Measurements from ENCODE around the gene PACRG. TPM values are rescaled to one million over a fixed set of nuclear protein-coding genes. Genes with fewer than 3 reads are reported as not detected.

Gene PACRG
- total and polyA plus RNA-seq, 10 of the 15 experiments (the other 5 are each of a cell fraction or from before 2014, with no cell fraction given), result not detected

GRCh38 chr6:163237110-163237509 lies 509.3 kb downstream of the PACRG start:
- Histone ChIP-seq H3K27ac (ENCODE audit: control insufficient read depth, insufficient read depth) (no peak overlapping the region), H3K9ac (ENCODE audit: control insufficient read depth, insufficient read depth, low read length) (no peak overlapping the region), H3K4me1 (ENCODE audit: control insufficient read depth, insufficient read depth, low read length) (no peaks in the 10 kb centered on the region), H2AFZ (ENCODE audit: control insufficient read depth, low read depth, low read length) (no peak overlapping the region), H3K27me3 (replicated peaks in 1 of 2; ENCODE audit: control insufficient read depth in 2 of 2, insufficient read depth in 2 of 2, low read length in 1 of 2) (no peaks in the 10 kb centered on the region; a peak in 1 of 4 replicates), H3K9me3 (replicated peaks; ENCODE audit: control insufficient read depth, insufficient read depth, low read length) (no peaks in the 10 kb centered on the region), H3K4me3 (no peak overlapping the region), H3K79me2 (ENCODE audit: control insufficient read depth, insufficient read depth, low read length) (no peaks in the 10 kb centered on the region), H4K20me1 (ENCODE audit: control insufficient read depth, insufficient read depth) (no peaks in the 10 kb centered on the region), H3K4me2 (ENCODE audit: control insufficient read depth, insufficient read depth) (no peak overlapping the region), H3K36me3 (ENCODE audit: control insufficient read depth in 2 of 2, insufficient read depth in 2 of 2, low read length in 1 of 2) (no peaks in the 10 kb centered on the region)
- intact Hi-C loops (cut with micrococcal nuclease; ENCODE audit: unreplicated experiment), result no loop called here
- POLR2A ChIA-PET, result no interaction called here
- in situ Hi-C loops (cut with MboI), result no loop called here
- no TSS peak for BruUV-seq (replicated peaks)
- WGBS (ENCODE audit: insufficient coverage, insufficient replicate concordance, low lambda C conversion rate, missing lambda C conversion rate), result 26% methylated on average over 2 of the region's 2 CpGs
- DNase-seq (ENCODE audit: low read depth, low spot score) (no peak), FAIRE-seq (no peak), ATAC-seq (no peak)
- CTCF ChIA-PET, result no interaction called here
- SMC1A ChIA-PET (ENCODE audit: uncharacterized antibody, unreplicated experiment), result no interaction called here
- RAD21 ChIA-PET (ENCODE audit: unreplicated experiment), result no interaction called here
- TF ChIP-seq BHLHE40 (IDR thresholded peaks at IDR 0.05; ENCODE audit: borderline replicate concordance in 1 of 2, low read depth in 2 of 2, low read length in 1 of 2) (no peak), ZNF384 (IDR thresholded peaks at IDR 0.05; ENCODE audit: borderline replicate concordance, low read depth, low read length) (no peak), CTCF (IDR thresholded peaks at IDR 0.05 in 2 of 3, conservative IDR thresholded peaks at IDR 0.05 in 1 of 3; ENCODE audit: control insufficient read depth in 2 of 3, extremely low read depth in 1 of 3, insufficient read depth in 1 of 3, low read depth in 3 of 3, low read length in 3 of 3) (no peak), KDM1A (IDR thresholded peaks at IDR 0.05; ENCODE audit: borderline replicate concordance) (no peak), SREBF2 (IDR thresholded peaks at IDR 0.05; ENCODE audit: low read length) (no peak), SKIL (IDR thresholded peaks at IDR 0.05; ENCODE audit: low read depth, poor library complexity, severe bottlenecking) (no peak), POLR2AphosphoS5 (IDR thresholded peaks at IDR 0.05; ENCODE audit: low read length) (no peak), IRF4 (IDR thresholded peaks at IDR 0.05; ENCODE audit: low read depth, low read length) (no peak), E4F1 (IDR thresholded peaks at IDR 0.05; ENCODE audit: borderline replicate concordance, partially characterized antibody) (no peak), NR2C2 (IDR thresholded peaks at IDR 0.05; ENCODE audit: borderline replicate concordance, control insufficient read depth, insufficient read length, low read depth) (no peak), RAD21 (IDR thresholded peaks at IDR 0.05; ENCODE audit: insufficient read depth, low read depth, low read length) (no peak), BCLAF1 (IDR thresholded peaks at IDR 0.05) (no peak), MXI1 (IDR thresholded peaks at IDR 0.05; ENCODE audit: low read depth, low read length) (no peak)
